ENCODE measurements around the gene ADSS2.
"Not testable (repeated sequence)": the region's sequence is repeated elsewhere in the genome, so short reads cannot be mapped to it uniquely, and the experiment has no call there.

ADSS2 gene

DNA sequence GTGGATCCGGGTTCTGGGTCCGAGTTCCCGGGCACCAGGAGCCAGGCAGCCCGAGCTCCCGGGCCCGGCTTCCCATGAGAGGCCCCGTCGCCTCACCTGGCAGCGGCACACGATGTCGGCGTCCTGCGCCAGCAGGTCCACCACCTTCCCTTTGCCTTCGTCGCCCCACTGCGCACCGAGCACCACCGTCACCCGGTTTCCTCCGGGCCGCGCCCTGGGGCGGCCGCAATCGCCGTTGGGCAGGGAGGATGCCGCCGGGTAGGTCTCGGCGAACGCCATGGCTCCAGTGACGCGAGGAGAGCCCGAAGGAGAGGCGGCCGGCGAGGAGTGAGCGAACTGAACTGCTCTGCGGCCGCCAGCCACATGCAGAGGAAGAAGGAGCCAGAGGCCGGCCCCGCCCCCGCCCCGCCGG lies at the start of gene ADSS2:
Gene ADSS2, minus strand, starts transcription at position 371 of the 412 bp plus-strand sequence. Its CDS starts 92 bp downstream, at position 279.
- no peak for DNase-seq

DNA sequence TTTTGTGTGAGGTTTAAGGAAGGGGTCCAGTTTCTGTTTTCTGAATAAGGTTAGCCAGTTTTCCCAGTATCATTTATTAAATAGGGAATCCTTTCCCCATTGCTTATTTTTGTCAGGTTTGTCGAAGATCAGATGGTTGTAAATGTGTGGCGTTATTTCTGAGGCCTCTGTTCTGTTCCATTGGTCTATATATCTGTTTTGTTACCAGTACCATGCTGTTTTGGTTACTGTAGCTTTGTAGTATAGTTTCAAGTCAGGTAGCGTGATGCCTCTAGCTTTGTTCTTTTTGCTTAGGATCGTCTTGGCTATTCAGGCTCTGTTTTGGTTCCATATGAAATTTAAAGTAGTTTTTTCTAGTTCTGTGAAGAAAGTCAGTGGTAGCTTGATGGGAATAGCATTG lies 48.8 kb upstream of the ADSS2 start:
- not testable (repeated sequence) for DNase-seq

DNA sequence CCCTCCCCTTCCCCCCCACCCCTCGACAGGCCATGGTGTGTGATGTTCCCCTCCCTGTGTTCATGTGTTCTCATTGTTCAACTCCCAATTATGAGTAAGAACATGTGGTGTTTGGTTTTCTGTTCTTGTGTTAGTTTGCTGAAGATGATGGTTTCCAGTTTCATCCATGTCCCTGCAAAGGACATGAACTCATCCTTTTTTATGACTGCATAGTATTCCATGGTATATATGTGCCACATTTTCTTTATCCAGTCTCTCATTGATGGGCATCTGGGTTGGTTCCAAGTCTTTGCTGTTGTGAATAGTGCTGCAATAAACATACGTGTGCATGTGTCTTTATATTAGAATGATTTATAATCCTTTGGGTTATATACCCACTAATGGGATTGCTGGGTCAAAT lies 47.8 kb upstream of the ADSS2 start:
- DNase-seq, result not testable (repeated sequence)

DNA sequence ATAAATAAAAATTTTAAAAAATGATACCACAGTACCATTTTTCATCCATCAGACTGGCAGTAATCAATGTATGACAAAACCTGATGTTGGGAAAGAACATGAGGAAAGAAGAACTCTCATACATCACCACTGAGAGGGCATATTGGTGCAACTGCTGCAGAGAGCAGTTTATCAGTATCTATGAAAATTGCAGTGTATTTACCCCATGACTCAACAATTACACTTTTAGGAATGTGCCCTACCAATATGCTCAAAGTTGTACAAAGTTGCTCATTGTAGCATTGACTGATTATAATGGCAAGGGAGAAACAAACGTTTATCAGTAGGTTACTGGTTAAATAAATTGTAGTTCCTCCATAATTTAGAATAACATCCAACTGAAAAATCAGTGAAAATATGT lies 46.1 kb upstream of the ADSS2 start:
- no peak for DNase-seq

DNA sequence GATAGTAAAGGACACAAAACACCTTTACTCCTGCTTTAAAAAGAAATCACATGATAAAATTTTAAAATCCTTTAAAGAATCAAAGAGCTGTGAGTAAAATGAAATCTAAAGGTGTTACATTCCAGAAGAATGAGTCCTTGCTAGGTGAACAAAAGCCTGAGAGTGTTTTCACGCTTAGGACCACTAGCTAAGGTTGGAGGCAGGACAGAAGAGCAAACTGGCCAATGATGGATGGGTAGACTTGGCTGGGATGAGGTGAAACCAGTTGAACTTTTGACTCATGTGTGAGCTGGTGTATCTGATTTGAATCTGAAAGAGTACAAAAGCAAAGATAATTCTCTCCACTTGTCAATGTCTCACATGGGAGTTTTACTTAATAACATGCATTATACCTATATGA lies 44.5 kb upstream of the ADSS2 start:
- no peak for DNase-seq

DNA sequence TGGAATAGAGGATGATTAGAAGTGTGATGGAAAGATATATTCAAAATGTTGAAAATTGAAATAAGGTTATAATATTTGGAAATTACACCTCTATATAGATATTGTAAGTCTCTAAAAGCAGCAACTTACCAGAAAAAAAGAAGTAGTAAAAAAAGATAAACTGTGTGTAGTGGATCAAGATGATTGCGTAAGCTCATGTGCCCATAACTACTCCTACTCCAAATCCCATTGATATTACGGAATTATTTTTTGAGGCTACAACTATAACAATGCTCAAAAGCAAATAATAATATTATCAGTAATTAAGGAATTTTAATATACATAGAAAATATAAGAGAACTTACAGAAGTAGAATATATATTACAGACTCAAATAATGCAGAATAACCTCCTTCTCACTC lies 42.9 kb upstream of the ADSS2 start:
- no peak for DNase-seq

DNA sequence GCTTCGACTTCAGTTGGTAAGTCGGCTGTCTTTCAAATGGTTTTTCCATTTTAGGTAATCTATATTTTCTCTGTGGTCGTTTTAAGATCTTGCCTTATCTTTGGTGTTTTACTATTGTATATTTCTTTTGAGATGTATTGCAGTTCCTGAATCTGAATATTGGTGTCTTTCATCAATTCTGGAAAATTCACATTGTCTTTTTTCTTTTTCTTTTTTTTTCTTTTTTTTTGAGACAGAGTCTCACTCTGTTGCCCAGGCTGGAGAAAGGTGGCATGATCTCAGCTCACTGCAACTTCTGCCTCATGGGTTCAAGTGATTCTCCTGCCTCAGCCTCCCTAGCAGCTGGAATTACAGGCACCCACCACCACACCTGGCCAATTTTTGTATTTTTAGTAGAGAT lies 33.3 kb upstream of the ADSS2 start:
- not testable (repeated sequence) for DNase-seq

DNA sequence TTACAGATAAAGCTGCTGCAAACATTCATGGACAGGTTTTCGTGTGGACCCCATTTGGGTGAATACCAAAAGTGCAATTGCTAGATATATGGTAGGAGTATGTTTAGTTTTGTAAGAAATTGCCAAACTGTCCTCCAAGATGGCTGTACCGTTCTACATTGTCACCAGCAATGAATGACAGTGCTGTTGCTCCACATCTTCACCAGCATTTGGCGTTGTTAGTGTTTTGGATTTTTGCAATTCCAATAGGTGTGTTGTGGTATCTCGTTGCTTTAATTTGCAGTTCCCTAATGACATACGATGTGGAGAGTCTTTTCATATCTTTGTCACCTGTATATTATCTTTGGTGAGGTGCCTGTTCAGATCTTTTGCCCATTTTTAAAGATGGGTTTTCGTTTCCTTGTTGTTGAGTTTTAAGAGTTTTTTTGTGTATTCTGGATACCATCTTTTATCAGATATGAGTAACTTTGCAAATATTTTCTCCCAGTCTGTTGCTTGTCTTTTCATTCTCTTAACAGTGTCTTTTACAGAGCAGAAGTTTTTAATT lies 21.4 kb upstream of the ADSS2 start:
- DNase-seq, result no peak

DNA sequence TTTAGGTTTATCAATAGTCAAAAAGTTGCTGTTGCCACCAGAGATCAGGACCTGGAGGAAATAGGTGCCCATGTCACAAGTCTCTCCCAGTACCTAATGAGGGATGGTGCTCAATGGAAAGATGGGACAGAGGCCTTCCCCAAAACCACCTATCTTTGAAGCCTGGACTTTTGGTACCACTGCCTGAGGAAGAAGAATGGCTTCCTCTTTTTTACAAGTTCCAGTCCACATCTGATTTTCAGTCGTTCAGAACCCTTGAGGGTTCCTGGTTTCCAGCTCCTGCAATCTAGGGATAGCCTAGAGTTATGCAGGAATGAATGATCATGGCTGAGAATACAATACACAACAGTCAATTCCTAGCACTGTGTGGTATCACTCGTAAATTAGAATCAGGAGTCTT lies 15.0 kb upstream of the ADSS2 start:
- DNase-seq, result no peak

DNA sequence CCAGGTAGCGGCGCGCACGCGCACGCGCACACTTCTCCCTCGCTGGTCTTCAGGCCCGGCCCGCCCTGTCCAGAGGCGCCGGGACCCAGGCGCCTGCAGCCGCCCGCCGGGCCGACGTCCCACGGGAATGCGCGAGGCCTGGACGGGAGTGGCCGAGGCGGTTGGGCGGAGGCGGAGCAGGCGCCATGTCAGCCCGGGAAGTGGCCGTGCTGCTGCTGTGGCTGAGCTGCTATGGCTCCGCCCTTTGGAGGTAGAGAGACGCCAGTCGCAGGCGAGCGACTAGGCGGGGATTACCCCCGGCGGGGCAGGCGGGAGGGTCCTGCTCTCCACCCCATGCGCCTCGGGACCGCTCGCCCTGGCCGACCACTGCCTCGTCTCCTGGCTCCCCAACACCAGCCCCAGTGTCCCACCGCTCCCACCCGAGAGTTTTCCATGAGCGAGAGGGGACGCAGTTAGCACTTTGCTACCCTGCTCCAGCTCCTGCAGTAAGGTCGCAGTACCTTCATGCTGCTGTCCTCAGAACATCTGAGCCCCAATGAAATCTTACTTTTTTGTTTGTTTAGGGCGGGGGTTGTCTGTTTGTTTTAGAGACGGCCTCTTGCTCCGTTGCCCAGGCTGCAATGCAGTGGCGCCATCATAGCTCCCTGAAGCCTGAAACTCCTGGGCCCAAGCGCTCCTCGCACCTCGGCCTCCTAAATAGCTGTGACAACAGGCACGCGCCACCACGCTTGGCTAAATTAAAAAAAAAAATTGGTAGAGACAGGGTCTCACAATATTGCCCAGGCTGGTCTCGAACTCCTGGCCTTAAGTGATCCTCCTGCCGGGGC lies 9.7 kb upstream of the ADSS2 start, which contains the start of gene CATSPERE:
Gene CATSPERE, plus strand, starts transcription at position 29 of the 827 bp plus-strand sequence. Its CDS starts 157 bp downstream, at position 186.
- peak; percentile 92 for DNase-seq

DNA sequence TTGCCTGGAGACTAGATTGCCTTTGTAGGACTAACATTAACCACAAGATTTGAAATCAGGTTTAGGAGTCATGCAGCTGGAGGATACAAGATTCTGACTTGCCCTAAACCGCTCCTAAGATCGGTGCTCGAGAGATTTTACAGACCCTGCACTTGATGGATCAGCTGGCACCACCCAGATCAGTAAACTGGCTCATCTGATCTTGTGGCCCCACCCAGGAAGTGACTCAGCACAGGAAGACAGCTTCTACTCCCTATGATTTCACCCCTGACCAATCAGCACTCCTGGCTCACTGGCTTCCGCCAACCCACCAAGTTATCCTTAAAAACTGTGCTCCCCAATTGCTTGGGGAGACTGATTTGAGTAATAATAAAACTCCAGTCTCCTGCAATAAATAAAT lies 8.5 kb upstream of the ADSS2 start:
- peak; percentile 67 for DNase-seq

DNA sequence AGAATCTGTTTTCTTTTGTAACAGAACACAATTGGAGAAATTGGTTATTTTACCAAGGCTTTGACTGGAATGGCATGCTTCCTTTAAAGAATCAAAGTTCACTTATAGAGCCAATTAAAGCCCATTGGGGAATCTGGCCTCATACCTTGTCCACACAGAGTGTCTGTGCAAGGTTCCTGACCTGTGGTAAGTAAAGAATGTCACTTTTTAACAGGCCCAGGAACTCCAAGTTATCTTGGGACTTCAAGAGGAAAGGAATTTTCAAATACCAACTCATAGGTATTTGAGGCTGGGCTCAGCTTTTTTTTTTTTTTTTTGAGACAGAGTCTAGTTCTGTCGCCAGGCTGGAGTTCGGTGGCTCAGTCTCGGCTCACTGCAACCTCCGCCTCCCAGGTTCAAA lies 7.1 kb upstream of the ADSS2 start:
- DNase-seq, result no peak

DNA sequence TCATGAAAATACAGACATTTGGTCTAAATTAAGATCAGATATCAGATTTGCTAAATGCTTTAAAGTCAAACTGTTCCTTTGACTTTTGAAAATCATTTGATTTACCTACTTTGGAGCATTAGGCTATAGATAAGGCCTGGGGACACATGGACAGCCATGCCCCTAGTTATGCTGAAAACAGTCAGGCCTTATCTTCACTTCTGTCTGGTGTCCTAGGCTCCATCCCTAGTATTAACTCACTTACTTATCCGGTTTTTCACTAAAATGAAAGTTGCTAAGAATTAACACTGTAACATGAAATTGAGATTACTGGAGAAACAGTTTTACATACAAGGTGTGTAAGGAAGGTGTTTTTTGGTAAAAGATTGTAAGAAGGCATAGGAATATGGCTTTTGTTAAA lies 4.9 kb upstream of the ADSS2 start:
- no peak for DNase-seq

DNA sequence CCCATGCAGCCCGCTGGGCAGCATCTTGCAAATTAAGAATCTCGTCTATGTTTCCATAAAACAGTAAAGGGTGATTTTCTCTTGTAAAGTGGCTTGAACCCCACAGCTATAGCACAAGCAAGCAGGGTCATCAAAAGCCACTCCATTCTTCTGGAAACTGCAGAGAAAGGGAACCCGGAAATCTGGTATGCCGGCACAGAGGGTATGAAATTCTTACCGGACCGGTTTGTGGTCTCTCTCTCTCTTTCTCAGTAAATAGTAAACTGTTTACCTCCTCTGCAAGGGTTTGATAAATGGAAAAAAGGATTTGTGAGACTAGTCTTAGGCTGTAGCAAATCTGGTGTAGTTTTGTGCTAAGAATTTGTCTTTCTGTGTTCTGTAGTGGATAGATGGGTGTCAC lies 2.7 kb upstream of the ADSS2 start:
- no peak for DNase-seq

DNA sequence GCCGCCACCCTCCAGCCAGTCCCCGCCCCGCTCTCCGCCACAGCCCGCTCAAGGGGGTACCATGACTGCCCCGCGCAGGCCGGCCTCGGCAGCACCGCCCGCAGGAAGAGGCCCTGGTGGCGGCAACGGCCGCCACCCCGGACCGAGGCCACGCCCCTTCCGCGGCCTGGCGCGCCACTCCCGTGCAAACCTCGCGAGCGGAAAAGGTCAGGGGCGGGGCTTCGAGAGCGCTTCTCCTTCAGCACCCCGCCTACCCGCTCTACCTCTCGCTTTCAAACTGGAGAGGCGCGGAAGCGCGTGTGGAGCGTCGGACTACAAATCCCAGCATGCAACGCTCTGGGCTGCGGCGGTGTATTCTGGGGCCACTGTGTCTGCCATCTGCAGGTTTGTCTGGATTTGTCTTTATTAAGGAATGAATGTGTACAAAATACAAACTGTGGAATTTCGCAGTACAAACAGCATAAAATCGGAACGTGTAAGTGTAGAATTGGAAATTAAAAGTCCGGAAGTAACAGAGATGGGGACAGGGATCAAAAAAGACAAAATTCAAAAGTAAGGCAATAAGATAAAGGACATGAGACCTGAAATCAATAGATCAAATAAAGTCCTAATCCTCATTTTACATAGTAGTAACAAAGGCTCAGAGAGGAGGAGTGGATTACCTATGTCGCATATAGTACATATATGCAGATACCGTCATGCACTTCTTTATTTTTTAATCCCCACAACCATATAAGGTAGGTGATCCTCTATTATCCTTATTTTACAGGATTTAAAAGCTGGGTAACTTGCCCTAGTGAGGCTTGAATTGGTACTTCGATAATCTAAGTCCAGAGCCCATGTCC lies 464 bp upstream of the ADSS2 start:
- peak; percentile 98 for DNase-seq

DNA sequence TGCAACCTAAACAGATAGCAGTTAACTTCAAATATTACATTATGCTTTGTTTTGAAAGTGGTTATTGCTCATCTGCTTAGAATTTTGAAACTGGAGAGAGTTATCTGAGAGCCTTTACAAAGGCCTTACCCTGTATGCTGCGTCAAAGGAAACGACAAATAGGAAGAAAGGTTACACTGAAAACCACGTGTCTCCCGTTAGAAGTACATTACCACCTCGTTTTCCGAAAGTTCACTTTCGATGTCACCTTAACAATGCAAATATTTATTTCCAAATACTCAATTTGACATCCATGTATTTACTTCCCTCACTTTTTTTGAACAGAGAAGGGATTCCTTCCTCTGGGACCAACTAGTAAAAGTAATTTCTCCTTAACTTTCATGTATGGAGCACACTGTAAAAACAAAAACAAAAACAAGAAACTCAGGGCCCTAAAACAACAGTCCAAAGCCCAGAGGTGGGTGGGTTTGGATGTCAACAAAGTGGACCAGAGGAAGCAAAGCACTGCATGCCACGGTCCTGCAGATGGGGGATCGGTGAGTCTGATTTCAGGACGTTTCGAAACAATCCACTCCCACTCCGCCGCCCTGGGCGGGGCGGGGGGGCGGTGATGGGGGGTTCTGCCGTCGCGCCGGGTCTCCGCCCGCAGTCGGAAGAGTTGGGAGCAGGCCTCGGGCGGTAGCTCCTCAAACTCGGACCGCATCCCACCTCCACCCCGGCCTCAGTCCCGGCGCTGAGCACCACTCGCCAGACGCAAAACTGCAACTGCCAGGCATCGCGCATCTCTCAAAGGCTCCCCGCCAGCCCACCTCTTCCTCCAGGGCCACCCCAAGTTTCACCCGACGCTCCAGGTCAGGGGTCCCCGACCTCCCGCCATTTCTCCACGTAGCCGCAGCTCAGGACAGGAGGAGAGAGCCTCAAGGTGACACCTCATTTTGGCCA lies 841 bp downstream of the ADSS2 start:
- peak; percentile 86 for DNase-seq

DNA sequence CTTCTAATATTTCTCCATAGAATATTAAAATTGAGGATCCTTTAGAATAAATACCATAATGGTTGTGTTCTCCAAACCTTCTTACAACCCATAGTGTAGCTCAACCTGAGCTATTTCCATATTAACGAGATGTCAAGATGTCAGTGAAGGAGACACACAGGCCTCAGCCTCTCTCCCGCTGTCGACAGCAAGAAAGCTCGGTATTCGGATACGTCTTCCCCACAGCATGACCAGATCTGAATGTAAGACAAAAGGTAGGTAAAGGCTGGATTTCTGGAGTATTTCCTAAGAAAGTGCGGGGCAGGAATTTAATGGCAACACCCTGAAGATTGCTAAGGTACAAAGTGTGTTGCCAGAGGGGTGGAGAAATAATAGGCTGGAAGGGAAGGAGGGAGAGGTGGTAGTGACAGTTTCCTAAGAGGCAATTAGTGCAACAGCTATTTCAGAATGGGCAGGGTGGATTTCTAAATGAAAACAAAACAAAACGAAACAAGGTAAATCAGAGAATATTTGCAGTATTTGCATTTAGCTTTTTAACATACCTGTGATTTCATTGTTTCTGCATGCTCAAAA lies 1.7 kb downstream of the ADSS2 start:
- DNase-seq, result no peak

DNA sequence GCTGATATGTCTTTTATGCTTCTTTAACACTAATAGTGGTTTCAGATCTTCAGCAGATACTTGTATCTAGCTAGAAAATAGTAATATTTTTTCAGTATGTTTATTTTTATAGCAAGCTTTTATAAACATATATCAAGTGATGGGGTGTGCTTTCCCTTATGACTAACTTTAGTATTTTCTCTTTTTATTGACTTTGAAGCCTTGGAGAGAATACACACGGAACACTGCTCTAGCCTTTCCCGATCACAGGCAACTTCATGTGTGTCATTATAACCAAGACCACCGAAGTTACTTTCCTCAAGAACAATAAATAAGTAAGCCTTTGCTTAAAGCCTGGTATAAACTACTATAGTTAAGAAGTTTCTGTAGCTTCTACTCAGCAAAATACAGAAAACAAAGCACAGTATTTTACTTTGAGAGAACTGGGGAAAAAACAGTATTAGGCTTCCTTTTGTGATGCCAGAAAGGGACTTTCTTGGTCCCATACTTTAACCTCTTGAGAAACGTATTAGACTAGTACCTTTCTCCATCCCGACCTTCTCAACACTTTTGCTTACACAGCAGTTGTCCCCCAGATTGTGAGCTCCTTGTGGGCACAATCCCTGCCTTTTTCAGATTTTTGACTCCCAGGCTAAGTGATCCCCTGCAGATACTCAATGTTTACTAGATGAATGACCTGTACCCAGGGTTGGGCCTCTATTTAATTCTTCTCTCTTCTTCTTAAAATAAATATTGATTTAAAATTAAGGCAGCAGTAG lies 3.3 kb downstream of the ADSS2 start:
- no peak for DNase-seq

DNA sequence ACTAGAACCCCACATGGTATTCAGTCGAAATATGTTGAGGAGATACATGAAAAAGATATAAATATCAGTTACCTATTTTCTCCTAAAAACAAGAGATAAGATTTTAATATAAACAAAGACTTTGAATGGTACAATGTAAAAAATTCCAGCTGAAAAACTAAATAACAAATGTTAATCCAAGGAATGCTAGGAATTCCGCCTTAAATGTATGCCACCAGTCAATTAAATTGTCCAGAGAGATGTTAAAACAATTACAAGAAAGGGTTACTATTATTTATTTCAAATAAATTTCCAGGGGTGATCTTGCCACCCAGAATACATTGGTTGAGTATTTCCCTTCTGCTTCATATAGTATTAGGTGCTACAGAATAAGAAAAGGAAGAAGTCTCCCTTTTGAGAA lies 4.2 kb downstream of the ADSS2 start:
- no peak for DNase-seq

DNA sequence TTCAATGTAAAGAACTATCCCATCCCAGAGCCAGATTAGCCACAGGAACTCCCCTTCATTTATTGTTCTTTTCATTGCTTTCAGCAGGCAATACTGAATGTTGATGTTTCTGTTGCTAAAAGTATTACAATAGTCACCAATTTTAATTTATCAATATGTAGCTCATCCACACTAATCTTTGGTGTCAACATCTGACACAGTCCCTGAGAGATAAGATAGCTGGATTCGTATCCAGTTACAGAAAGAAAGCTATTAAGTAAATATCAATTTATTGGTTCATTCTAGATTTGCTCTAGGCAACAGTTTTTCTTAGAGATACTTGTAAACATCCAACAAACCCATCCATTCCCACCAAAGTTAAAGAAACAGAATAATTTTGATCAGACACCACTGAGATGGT lies 4.7 kb downstream of the ADSS2 start:
- DNase-seq, result no peak

Measured in activated CD8-positive, alpha-beta memory T cell treated with anti-CD3 and anti-CD28 coated beads for 24 hours (primary cell).